Forelimb muscle (tissue), 1 donor: ENCODE measurements around the gene NTM. TPM values are rescaled to one million over a fixed set of nuclear protein-coding genes. Genes with fewer than 3 reads are reported as not detected.
"Not testable (repeated sequence)": the region's sequence is repeated elsewhere in the genome, so short reads cannot be mapped to it uniquely, and the experiment has no call there.

Experiments
- DNase-seq: peaks from one replicate; pipeline ENCODE4 v3.0.0-alpha.2; 2013; ENCODE audit warnings: low read depth
- polyA plus RNA-seq: library from polyadenylated mRNA; unstranded; fragments of 120-200 nt; gene quantifications from one replicate; pipeline ENCODE4 v1.2.1, GENCODE V29; 2013; ENCODE audit not compliant: insufficient read length

The NTM gene
- polyA plus RNA-seq, 1 donor: 15.0 TPM

DNA sequence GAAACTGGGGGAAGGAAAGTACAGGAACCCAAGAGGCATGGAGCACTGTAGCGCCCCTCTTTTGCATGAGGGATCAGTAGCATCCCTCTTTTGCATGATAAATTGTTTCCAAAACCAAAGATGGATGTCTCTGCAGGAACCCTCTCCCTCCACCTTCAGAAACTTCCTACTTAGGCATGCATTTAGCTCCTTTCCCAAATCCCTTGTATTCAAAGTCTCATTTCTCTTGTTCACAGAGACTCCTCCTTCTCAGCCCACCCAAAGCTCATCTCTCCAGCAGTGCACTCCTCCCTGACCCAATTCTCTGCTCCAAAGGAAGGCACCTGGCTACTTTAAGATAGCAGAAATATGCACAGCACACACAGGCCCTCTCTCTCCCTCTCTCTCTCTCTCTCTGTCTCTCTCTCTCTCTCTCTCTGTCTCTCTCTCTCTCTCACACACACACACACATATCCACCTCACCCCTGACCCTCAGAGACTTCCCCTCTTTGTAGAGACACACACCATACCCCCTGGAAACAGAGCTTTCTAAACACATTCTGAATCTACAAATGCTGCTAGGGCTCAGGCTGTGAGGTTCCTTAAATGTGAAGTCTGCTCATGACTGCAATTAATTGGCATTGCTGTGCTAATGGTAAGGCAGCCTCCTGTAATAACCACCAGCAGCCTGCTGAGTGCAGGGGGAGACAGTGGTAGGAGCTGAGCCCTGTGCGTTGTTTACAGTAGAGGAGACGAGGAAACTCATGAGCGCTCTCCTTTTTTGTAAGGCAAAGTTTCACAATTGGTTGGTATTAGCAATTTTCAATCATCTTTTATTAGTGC lies 519.6 kb downstream of the NTM start:
- no peak for DNase-seq

DNA sequence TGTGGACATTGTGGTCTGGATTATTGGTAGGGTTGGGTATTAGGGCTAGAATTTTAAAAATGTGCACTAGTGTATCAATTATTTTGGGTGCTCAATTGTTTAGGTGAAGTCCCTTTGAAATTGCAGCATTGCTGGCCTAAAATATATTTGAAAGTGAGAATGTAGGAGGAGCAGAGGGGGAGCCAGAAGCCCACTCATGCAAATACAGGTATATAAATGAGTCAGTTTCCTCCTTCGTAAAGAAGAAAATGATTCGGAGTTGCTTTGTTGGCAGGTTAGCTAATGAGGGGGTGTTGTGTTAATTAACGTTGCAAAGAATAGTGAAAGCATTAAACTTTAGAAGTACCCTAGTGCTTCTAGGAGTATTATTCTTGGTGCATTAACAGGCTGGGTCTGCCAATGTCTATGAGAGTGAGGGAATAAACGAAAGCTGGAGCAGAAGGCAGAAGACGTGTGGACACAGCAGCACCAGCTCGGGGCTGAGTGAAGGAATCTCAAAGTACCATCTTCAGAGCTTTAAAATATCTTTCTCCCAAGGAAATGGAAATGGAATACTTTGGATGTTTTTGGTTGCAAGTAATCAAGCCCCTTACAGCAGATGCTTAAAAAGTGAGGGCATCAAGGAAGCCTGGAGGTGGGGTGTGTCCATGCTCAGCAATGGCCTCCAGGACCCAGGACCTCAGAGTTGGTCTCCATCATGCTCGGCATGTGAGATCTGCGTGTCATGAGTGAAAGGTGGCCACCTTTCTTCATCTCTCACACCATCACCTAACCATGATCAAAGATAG lies 522.9 kb downstream of the NTM start:
- DNase-seq: no peak

DNA sequence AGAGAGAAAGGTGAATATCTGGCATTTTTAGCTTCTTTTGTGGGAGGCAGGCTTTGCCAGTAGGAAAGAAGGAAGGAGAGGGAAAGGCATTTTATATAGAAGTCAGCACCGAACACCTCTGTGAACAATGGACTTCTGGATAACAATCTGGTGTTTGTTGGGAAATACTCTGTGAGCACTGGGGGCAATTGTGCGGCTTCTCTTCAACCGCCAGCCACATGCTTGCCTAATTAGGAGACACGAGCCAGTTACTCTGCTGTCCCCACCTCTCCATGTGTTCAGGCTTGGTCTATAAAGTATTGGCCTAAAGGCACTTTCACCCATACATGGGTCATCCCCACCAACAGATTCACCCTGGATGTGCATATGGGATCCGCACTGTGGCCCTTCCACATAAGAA lies 523.6 kb downstream of the NTM start:
- no peak for DNase-seq

DNA sequence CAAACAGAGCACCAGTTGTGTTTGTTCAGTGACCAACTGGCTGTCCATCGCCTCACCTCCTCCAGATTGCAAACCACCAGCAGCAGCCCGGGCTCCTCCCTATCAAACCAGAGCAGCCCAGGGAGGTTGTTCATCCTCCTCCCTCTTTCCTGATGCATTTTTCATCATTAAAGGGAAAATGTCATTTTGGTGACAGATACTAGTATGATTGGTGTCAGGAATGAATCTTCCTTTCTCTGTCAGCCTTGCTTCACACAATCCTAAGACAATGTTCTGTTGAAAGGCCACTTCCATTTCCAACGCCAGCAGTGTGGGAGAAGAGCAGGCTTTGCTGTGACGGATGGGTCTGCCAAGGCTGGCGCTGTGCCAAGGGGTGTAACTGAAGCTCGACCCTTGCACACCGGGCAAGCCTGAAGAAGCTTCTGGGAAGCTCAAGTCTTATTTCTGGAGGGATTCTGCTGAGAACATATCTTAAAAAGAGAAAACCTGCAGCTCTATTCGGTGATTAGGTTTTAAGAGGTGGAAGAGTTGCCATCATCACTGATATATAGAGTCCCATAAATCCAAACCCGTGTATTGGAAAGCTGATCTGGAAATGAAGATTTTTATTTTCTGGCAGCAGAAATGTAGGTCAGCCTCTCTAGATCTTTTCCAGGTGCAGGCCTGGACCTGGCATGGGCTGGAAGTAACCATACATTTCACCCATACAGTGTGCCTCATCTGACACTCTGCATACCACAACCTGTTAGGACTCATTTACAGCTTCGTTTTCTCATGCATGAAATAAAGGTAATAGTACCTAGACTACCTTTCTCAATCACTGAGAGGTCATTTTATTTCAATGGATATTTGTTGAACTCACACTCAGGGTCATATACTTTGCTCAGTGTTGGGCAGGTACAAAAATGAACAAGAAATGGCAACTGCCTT lies 524.5 kb downstream of the NTM start:
- no peak for DNase-seq

DNA sequence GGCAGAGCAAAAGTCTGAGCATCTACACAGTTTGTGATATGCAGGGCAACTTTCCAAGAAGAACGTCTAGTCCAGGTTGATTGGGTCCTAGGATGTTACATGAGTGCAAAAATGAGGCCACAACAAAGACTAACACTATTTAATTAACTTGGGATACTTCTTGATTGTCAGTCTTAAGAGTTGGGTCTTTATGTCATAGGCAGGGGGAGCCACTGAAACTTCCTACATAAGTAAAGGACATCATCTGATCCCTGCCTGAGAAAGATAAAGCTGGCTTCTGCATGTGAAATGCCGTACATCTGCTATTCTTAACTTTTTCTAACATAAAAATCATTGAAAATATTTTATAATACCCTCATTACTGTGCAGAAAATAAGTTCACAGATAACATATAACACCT lies 525.5 kb downstream of the NTM start:
- DNase-seq: no peak

DNA sequence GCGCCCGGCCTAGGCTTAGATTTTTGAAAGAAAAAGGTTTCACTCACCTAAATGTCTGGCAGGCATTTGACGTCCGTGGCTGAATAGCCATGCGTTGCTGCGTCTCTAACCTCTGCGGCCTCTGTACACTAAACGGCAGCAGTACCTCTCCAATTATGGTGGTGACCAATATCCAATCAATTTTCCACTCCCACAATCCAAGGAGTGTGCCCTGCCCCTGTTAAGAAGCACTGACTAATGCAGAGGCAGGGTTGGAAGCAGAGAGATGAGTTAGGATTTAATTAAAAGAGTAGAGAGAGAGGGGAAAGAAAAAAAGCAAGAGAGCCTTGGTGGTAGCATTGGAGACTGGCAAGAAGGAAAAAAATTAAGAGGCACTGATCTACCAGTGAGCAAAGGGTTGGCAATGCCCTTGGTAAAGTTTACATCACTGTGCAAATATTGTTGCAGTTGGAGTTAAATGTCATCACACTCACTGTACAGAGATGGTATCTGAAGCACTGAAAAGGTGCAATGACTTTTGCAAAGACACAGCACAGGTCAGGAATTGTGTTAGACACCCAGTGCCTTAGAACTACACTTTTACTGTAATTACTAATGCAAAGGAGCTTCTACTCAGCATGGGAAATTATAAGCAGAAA lies 526.7 kb downstream of the NTM start:
- DNase-seq: no peak

DNA sequence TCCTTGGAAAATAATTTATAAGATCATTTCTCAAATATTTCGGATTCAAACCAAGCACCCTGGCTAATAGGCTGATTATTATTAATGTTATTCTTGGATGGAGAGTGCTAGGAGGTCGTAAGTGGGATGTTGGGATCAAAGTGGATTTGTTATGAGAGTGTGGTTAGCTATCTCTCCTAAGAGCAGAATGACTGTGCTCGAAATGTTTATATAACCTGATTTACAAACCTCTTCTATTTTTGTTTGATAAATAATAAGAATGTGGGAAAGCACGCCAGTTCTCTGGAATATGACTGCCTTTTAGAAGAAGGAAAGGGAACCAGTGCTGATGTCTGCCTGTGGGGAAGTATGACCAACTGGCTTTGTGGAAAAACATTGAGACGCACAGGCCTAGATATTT lies 527.5 kb downstream of the NTM start:
- no peak for DNase-seq

DNA sequence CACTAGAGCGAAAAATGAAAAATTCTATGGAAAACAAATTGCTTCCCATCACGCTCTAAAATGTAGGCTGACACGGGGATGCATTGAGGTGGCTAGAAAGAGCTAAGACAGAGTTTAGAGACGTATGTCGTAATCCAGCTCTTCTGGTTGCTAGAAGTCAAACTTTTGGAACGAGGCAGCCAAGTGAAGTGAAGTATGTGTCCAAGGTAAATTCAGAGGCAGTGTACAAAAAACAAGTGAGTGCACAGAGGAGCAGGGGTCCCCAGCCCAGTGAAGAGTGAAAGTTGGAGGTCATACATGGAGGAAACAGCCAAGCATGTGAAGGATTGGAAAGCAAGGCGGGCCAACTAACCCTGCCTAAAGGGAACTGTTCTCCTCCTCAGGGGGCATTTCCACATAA lies 528.5 kb downstream of the NTM start:
- no peak for DNase-seq

DNA sequence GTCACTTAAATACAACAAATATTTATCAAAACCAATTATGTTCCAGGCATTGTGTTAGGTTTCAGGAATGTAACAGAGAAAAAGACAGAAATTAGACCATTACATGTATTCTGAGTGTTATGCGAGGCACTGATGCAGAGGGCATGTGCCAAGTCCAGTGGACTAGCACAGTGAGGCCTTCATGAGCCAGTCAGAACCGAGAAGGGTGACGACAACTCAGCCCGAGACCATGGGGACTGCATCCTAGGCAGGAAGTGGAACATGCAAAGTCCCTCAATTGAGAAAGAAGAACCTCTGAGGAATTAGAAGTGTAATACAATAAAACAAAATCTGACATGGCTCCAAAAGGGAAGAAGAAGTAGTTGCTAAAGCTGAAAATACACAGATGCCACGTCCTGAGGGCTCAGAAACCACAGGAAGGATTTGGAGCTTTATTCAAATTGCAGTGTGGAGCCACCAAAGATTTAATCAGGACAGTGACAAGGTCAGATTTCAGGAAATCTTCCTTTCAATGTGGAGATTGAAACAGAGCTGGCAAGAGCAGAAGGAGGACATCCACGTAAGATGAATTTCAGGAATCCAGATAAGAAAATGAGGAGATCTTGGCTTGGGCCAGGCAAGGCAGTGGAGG lies 529.6 kb downstream of the NTM start:
- no peak for DNase-seq

DNA sequence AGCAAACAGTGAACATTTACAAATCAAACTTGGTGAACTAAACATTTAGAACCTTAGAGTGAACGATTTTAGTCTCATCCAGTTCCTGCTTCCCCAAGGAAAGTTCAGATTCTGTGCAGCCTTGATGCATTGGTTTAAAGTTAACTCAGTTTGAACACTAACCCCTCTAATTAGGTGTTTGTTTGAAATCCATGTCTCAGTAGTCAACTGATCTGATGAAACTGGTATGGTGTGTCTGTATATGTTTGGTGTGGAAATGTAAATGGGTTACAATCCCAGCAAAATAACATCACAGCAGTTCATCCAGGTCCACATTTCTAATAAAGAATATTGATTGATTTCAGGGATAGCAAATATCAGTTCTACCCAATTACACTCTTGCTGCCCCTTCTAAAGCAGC lies 532.0 kb downstream of the NTM start:
- no peak for DNase-seq

DNA sequence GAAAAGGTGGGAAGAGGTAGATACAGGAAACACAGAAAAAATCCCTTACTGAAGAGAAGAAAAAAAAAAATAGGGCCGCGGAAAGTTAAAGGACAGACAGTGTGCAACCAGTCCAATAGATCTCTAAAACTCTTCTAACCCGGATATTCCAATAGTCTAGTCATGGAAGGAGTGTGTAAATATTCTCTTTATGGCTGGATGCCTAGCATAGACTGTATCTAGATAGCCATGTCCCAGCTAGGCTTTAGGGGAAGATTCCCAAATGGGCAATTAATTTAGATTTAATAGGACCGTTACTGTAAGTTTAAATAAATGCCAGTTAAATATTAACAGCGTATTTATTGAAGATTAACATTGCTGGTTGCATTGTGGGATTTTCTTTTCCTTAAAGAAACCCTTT lies 532.7 kb downstream of the NTM start:
- DNase-seq: no peak

DNA sequence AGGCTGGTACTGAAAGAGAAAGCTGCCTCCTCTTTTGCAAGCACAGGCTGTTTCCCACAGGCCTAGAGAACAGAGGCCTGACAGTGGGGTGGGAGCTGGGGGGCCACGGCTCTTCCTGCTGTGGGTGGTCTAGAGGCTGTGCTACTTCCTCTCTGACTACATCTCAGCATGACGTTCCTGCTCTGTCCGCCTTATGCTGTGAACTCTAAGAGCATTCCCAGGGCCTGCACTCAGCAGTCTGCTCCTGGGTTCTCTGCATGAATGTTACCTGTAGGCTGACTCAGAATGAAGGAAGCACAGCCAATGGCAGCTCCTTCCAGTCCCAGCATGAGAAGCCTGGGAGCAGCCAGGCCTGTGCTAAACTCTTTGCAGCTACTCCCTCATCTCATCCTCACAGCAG lies 534.3 kb downstream of the NTM start:
- no peak for DNase-seq

DNA sequence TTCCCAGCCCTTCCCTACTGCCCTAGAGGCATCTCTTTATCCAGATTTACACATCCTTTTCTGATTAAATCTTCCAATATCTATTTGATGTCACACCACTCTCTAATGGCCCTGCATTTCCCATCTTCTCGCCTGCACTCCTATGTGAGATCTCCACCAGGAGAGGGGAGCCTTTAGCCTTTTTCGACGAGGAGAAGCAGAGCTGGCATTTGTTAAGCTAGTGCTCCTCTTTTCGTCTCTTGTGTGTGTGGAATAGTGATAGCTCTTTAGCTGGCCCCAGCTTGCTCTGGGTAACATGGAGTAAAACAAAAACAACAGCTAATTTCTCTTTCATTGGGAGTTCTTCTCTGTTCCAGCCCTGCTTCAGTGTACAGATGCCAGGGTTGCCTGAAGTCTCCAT lies 536.5 kb downstream of the NTM start:
- no peak for DNase-seq

DNA sequence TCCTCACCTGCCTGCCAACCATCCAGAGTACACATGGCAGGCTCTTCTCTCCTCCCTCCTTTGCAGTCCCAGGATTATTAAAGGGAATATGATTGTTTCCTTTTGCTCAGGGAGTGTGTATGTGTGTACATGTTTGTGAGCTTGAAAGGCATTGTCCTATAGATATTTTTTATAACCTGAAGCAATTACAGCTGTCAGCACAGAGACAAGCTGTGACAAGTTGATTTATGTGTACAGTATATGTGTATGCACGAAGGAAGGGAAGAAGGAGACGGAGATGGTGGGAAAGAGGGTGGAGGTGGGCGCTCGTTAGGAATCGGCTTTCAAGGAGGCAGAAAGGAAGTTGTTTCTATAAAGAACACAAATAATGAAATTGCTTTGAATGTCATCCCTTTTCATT lies 537.0 kb downstream of the NTM start:
- no peak for DNase-seq

DNA sequence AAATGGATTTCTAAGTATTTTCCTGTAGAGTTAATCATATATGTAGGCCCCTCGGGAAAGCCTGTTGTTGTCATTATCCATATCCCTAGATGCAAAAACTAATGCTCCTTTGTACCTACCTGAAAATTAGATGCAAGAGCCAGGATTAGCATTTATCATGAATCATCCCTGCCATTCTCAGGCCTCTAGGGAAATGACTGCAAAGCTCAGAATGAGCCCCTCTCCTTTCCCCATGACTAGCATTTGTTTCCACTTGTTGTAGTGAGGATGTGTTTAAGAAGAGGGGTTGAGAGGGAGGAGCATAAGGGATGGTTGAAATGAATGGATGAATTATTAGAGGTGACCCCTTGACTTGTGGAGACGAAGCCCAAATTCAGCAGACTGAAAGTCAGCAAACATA lies 537.9 kb downstream of the NTM start:
- DNase-seq: no peak

DNA sequence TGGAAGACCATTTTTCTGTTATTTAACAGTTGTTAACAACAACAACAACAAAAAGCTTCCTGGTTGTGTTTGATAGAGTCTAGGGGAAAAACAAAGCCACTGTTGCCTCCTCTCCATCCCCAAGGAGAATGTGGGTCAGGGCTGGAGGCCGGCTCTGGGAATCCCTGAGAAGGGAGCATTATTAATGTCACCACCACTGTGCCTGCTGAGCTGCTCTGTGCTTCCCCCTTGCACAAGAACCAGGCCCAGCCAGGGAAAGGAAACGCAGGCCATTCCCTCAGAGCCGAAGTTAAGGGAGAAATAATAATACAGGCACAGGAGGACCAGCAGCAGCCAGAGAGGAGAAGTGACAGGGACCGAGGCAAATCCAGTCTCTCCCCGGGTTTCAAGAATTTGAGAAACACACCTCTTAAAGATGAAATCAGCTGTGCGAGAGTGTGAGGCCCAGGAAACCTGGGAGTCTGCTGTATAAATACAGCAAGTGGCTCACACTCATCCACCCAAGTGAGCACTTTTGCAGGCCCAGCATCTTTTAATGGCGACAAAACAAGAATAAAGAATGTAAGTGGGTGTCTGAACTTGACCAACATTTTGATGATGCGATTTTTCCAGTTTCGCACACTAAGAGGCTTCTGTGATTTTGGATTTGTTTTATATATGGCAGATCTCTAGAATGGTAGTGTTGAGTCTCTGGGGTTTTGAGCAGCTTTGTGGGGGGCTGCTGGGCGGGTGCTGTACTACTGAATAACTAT lies 539.2 kb downstream of the NTM start:
- DNase-seq: no peak

DNA sequence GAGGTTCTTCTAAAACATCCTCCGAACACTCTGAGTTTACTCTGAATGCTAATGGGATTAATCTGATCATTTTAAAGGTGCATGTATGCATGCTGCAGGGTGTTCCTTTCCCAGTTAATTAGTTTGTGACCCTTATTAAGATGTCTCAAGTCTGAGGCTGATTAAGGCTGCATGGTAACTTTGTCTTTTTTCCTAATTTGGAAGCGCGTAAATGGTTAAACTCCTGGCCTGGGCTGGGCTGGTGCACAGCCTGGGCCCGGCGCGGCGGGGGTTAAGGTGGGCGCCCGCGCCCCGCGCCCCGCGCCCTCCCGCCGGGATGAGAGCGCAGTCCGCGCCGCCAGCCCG lies 539.7 kb downstream of the NTM start:
- DNase-seq: no peak

DNA sequence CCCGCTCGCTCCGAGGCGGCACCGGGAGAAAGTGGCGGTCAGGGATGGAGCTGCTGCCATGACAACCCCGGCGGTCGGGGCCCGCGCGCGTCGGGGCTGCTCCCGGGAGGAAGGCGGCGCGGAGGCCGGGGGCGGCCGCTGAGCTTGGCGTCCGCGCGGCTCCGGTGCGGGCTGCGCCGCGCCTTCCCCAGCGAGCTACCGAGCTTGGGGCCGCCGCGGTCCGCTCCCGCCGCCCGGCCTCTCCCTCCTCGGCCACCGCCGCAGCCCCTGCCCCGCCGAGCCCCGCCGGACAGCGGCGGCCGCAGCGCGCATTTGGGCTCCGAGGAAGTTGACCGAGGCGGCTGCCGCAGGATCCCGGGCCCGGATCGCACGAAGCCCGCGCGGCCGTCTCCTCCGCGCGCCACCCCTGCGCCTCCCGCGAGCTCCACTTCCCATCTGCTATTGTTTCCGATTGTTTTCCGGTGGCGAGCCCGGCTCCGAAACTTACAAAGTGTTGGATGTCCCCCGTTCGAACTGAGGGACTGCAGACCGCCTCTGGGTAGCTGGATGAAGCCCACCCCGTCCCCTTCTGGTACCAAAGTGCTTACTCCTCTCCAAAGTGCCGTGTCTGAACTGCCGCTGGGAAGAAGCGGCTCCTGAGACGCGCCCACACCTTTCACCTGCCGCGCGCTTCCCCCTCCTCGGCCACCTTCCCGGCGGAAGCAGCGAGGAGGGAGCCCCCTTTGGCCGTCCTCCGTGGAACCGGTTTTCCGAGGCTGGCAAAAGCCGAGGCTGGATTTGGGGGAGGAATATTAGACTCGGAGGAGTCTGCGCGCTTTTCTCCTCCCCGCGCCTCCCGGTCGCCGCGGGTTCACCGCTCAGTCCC lies 540.3 kb downstream of the NTM start:
- no peak for DNase-seq

DNA sequence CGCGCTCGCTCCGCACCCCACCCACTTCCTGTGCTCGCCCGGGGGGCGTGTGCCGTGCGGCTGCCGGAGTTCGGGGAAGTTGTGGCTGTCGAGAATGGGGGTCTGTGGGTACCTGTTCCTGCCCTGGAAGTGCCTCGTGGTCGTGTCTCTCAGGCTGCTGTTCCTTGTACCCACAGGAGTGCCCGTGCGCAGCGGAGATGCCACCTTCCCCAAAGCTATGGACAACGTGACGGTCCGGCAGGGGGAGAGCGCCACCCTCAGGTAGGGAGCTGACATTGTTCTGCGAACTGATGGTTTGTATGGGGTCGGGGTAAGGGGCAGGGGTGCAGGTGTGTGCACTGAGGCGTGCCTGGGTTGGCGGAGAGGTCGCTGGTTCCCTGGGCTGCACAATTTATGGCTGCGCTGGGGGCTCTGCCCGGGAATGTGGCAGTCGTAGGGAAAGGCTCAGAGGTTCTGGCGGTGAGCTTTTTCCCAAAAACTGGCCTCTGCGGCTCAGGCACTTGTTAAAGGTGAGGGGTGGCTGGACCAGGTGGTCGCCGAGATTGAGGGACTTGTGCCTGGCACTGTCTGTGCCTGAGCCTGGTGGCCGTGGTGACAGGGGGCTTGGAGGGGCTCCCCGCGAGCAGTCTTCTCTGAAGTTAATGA lies 541.1 kb downstream of the NTM start:
- DNase-seq: not testable (repeated sequence)
